PFSK-1 (cell line): ENCODE data around the gene HBZ.

Source experiments
- FOXP2 ChIP-seq: optimal IDR thresholded peaks from 2 replicates; pipeline ENCODE3; 2011; ENCODE audit warnings: borderline replicate concordance, control low read depth, inconsistent platforms; ENCODE audit not compliant: insufficient read depth; ENCODE audit errors: extremely low read length, extremely low read depth
- POLR2AphosphoS5 ChIP-seq: IDR thresholded peaks from 2 replicates; pipeline ENCODE4 v1.6.1; 2012; ENCODE audit warnings: low read depth, mild to moderate bottlenecking, control low read depth, low read length, moderate library complexity
- SIN3A ChIP-seq: IDR thresholded peaks from 2 replicates; pipeline ENCODE4 v1.6.1; 2012; ENCODE audit warnings: mild to moderate bottlenecking, low read length, moderate library complexity, borderline replicate concordance; ENCODE audit not compliant: insufficient read depth
- TAF1 ChIP-seq: IDR thresholded peaks from 2 replicates; pipeline ENCODE4 v1.6.1; 2012; ENCODE audit warnings: low read length, control low read depth, borderline replicate concordance; ENCODE audit not compliant: insufficient read depth
- TF ChIP-seq, protein P1 (sequence below), 2 experiments: IDR thresholded peaks; 2 replicates each; pipeline versions ENCODE4 v1.6.1 to v1.8.0; 2011 to 2012; ENCODE audit warnings: low read depth in 2 of 2, low read length in 2 of 2, control low read depth in 1 of 2, inconsistent platforms in 1 of 2, mild to moderate bottlenecking in 1 of 2, moderate library complexity in 1 of 2; ENCODE audit not compliant: insufficient read depth in 1 of 2

HBZ gene

DNA sequence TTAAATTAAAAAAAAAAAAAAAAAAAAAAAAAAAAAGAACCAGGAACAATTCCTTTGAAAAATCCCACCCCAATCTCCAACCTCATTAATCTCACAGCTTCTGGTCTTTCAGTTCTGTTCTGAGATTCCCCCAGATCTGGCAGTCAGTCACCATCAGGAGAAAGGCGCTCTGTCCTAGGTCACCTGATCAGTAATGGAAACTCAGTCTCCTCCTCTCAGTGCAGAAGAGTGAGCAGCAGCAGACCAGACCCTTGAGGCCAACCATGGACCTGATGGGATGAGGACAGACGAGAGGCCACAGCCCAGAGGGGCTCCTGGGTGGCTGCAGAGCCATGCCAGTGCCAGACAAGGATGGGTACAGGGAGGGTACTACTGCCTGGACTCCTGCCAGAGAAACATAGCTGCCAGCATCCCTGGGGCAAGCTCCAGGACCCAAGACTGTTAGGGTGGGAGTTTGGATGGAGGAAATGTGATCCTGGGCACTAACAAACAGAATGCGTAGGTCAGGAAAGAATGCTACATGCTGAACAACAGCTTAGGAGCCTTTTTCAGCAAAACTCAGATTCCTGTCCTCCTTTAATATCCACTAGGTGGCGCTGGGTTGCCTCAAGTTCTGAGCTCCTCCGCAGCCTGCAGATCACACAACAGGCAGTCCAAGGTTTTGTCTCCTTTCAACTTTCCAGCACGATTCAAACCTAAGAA lies 45.7 kb upstream of the HBZ start:
- TF ChIP-seq SIN3A (no peak), POLR2AphosphoS5 (no peak), FOXP2 (no peak), TAF1 (no peak)
- TF ChIP-seq, protein P1, sequence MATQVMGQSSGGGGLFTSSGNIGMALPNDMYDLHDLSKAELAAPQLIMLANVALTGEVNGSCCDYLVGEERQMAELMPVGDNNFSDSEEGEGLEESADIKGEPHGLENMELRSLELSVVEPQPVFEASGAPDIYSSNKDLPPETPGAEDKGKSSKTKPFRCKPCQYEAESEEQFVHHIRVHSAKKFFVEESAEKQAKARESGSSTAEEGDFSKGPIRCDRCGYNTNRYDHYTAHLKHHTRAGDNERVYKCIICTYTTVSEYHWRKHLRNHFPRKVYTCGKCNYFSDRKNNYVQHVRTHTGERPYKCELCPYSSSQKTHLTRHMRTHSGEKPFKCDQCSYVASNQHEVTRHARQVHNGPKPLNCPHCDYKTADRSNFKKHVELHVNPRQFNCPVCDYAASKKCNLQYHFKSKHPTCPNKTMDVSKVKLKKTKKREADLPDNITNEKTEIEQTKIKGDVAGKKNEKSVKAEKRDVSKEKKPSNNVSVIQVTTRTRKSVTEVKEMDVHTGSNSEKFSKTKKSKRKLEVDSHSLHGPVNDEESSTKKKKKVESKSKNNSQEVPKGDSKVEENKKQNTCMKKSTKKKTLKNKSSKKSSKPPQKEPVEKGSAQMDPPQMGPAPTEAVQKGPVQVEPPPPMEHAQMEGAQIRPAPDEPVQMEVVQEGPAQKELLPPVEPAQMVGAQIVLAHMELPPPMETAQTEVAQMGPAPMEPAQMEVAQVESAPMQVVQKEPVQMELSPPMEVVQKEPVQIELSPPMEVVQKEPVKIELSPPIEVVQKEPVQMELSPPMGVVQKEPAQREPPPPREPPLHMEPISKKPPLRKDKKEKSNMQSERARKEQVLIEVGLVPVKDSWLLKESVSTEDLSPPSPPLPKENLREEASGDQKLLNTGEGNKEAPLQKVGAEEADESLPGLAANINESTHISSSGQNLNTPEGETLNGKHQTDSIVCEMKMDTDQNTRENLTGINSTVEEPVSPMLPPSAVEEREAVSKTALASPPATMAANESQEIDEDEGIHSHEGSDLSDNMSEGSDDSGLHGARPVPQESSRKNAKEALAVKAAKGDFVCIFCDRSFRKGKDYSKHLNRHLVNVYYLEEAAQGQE (IDR thresholded peaks at IDR 0.05; ENCODE audit: insufficient read depth in 1 of 2, low read depth in 2 of 2, low read length in 2 of 2): no peak

DNA sequence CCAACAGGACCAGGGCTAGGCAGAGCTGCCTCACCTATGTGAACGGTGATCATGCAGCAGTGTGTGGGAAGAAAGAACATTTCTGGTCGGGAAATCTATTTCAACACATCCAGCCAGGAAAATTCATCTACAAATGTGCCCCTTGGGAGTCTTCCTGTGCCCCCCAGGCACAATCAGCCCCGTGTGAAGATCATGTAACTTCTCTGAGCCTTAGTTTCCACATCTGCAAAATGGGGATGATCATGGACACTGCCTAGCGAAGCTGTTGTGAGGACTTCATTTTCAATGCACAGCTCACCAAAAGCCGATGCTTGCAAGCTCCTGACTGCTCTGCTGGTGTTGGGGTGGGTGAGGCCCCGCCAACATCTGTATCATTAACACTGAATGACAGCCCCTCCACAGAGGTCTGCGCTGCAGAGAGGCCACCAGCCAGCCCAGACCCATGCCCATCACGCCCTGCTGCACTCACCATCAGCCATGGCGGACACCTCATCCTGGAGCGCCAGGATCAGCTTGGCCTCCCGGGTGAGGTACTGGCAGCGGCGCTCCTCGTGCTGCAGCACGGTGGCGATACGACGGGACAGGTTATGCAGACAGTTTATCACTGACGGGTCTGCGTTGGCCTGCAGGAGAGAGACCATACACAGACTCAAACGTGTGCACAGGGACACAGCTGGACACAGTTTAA lies 40.1 kb upstream of the HBZ start:
- TF ChIP-seq POLR2AphosphoS5 (no peak), FOXP2 (no peak), SIN3A (no peak), TAF1 (no peak)
- TF ChIP-seq, protein P1 (IDR thresholded peaks at IDR 0.05; ENCODE audit: insufficient read depth in 1 of 2, low read depth in 2 of 2, low read length in 2 of 2): no peak

DNA sequence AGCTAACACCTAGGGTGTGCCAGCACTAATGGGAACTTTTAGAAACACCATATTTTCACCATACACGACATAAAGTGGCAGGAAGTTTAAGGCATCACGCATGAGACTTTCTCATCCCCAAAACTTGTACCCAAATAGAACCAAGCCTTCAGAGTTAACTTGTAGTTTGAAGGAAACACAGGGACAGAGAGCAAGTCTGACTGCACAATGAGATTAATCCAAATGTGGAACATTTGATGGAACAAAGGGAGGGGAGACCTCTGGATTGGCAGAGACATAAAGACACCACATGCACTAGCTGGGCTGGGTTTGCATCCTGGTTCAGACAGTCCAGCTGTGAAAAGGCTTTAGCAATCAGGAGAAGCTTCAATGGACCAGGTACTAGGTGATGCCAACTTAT lies 38.1 kb upstream of the HBZ start:
- no peak for TF ChIP-seq SIN3A
- no peak for TF ChIP-seq TAF1
- TF ChIP-seq FOXP2: no peak
- no peak for TF ChIP-seq POLR2AphosphoS5
- TF ChIP-seq, protein P1 (IDR thresholded peaks at IDR 0.05; ENCODE audit: insufficient read depth in 1 of 2, low read depth in 2 of 2, low read length in 2 of 2): no peak

DNA sequence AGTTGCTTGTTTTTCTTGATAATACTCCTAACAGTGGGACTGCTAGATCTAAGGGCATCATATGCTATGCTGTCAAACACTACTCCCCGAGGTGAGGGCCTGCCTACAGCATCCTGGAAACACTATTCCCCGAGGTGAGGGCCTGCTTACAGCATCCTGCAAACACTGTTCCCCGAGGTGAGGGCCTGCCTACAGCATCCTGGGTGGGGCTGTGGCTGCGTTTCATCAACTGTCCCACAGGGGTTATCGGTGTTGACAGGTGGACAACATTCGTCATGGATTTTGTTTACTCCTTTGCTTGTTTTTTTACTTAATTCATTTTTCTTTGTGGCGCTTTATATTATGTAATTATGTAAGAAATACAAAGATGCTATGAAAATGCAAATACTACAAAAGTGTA lies 36.4 kb upstream of the HBZ start:
- no peak for TF ChIP-seq POLR2AphosphoS5
- TF ChIP-seq, protein P1 (IDR thresholded peaks at IDR 0.05; ENCODE audit: insufficient read depth in 1 of 2, low read depth in 2 of 2, low read length in 2 of 2): no peak
- no peak for TF ChIP-seq FOXP2
- no peak for TF ChIP-seq SIN3A
- no peak for TF ChIP-seq TAF1
